Activated T-cell treated with anti-CD3 and anti-CD28 coated beads, Interleukin-2, amount 50 U/mL, for 48 hours (primary cell): ENCODE measurements around the gene UNKL.

Experiments used
- DNase-seq, 2 experiments: peaks; one replicate each; pipeline ENCODE4 v3.0.0-alpha.2; 2020

UNKL gene

GRCh38 chr16:1320658-1321240 lies 93.8 kb downstream of the UNKL start:
- no peak for DNase-seq

GRCh38 chr16:1320097-1320496 lies 94.4 kb downstream of the UNKL start:
- DNase-seq = no peak

GRCh38 chr16:1319041-1319440 lies 95.5 kb downstream of the UNKL start:
- no peak for DNase-seq

GRCh38 chr16:1318268-1318545 lies 96.3 kb downstream of the UNKL start:
- no peak for DNase-seq

GRCh38 chr16:1317479-1318267 lies 96.8 kb downstream of the UNKL start:
- no peak for DNase-seq

- no peak for DNase-seq
These were observed 98.5 kb downstream of the UNKL start for GRCh38 chr16:1316033-1316405.

- DNase-seq = no peak
These were observed 99.1 kb downstream of the UNKL start for GRCh38 chr16:1315081-1316032.

GRCh38 chr16:1314399-1315068 lies 100.0 kb downstream of the UNKL start:
- DNase-seq = no peak

- no peak for DNase-seq
These were observed 100.7 kb downstream of the UNKL start for GRCh38 chr16:1313721-1314369.
